IMR-90 (cell line): Measurements from ENCODE around the gene EPHB1. TPM values are rescaled to one million over a fixed set of nuclear protein-coding genes. Genes with fewer than 3 reads are reported as not detected.

Source experiments
- ATAC-seq: fragments of 200-7000 bp; cut with Tn5 transposase; 2 replicates; pipeline ENCODE4 v1.9.1; 2020; ENCODE audit warnings: low read depth, mild to moderate bottlenecking, moderate library complexity
- BruUV-seq: library from RNA; stranded (reverse); fragments of 400-500 nt; replicated peaks from 2 replicates; lab custom pipeline; 2021; lab: Mats Ljungman, UMichigan
- CTCF ChIA-PET: fragments of 300-600 bp; formaldehyde crosslinking; extraction: SDS; loops from one replicate; lab custom pipeline; 2021; ENCODE audit warnings: antibody characterized with exemption; lab: Yijun Ruan, JAX
- POLR2A ChIA-PET: fragments of 300-600 bp; sonication (Branson Sonifier 250); formaldehyde crosslinking; loops from one replicate; lab custom pipeline; 2022; ENCODE audit warnings: antibody characterized with exemption; ENCODE audit not compliant: unreplicated experiment; lab: Charles Lee
- DNase-seq: peaks from one replicate; pipeline ENCODE4 v3.0.0; 2013
- H2AFZ ChIP-seq: replicated peaks from 2 replicates; pipeline ENCODE3; 2013; ENCODE audit warnings: low read length, mild to moderate bottlenecking; ENCODE audit not compliant: poor library complexity
- H2AK5ac ChIP-seq: 2 replicates; pipeline ENCODE4 v1.6.1; 2013; ENCODE audit warnings: low read depth, low read length, inconsistent platforms
- H2AK9ac ChIP-seq: replicated peaks from 2 replicates; pipeline ENCODE3; 2013; ENCODE audit warnings: mild to moderate bottlenecking, low read depth, low read length, moderate library complexity; ENCODE audit not compliant: poor library complexity
- H2BK120ac ChIP-seq: 2 replicates; pipeline ENCODE4 v1.6.1; 2013; ENCODE audit warnings: low read depth, low read length, inconsistent platforms
- H2BK15ac ChIP-seq: 3 replicates; pipeline ENCODE4 v1.6.1; 2013; ENCODE audit warnings: low read depth, low read length, inconsistent platforms
- H2BK20ac ChIP-seq: 2 replicates; pipeline ENCODE4 v1.6.1; 2013; ENCODE audit warnings: low read depth, mild to moderate bottlenecking, inconsistent platforms, low read length, moderate library complexity
- H2BK5ac ChIP-seq: 2 replicates; pipeline ENCODE4 v1.6.1; 2013; ENCODE audit warnings: mild to moderate bottlenecking, low read depth, low read length, inconsistent platforms; ENCODE audit not compliant: poor library complexity, severe bottlenecking
- H3K14ac ChIP-seq: replicated peaks from 2 replicates; pipeline ENCODE4 v1.6.1; 2013; ENCODE audit warnings: low read depth, low read length, inconsistent platforms
- H3K18ac ChIP-seq: 2 replicates; pipeline ENCODE4 v1.6.1; 2013; ENCODE audit warnings: low read depth, low read length, control low read depth
- H3K23ac ChIP-seq: 2 replicates; pipeline ENCODE4 v1.6.1; 2013; ENCODE audit warnings: low read depth, low read length, inconsistent platforms
- H3K27ac ChIP-seq: 2 replicates; pipeline ENCODE4 v1.5.1; 2013; ENCODE audit warnings: mild to moderate bottlenecking, control low read depth, low read length; ENCODE audit not compliant: insufficient read depth
- H3K27me3 ChIP-seq: 2 replicates; pipeline ENCODE4 v1.6.1; 2013; ENCODE audit warnings: low read length; ENCODE audit not compliant: control insufficient read depth, insufficient read depth
- H3K36me3 ChIP-seq: 2 replicates; pipeline ENCODE4 v1.6.1; 2013; ENCODE audit warnings: low read length, mixed read lengths; ENCODE audit not compliant: control insufficient read depth, insufficient read depth
- H3K4ac ChIP-seq: 2 replicates; pipeline ENCODE4 v1.6.1; 2013; ENCODE audit warnings: low read depth, low read length, inconsistent platforms
- H3K4me1 ChIP-seq: 2 replicates; pipeline ENCODE4 v1.6.1; 2013; ENCODE audit warnings: low read length, mixed read lengths; ENCODE audit not compliant: control insufficient read depth, insufficient read depth
- H3K4me2 ChIP-seq: 2 replicates; pipeline ENCODE4 v1.6.1; 2013; ENCODE audit warnings: low read depth, mild to moderate bottlenecking, control low read depth, low read length, moderate library complexity
- H3K4me3 ChIP-seq: 2 replicates; pipeline ENCODE4 v1.5.1; 2013; ENCODE audit warnings: low read depth, mild to moderate bottlenecking, control low read depth, low read length, moderate library complexity; ENCODE audit not compliant: insufficient read depth
- H3K56ac ChIP-seq: 2 replicates; pipeline ENCODE4 v1.6.1; 2013; ENCODE audit warnings: low read length, inconsistent platforms; ENCODE audit not compliant: insufficient read depth; ENCODE audit errors: extremely low read depth
- H3K79me1 ChIP-seq, 2 experiments: 2 replicates each; pipeline ENCODE4 v1.6.1; 2013; ENCODE audit warnings: low read length in 2 of 2, inconsistent platforms in 1 of 2, low read depth in 1 of 2
- H3K9ac ChIP-seq: 2 replicates; pipeline ENCODE4 v1.6.1; 2013; ENCODE audit warnings: low read depth, low read length, control low read depth
- H3K9me1 ChIP-seq: 2 replicates; pipeline ENCODE4 v1.6.1; 2013; ENCODE audit warnings: low read length, inconsistent platforms; ENCODE audit not compliant: insufficient read depth
- H3K9me3 ChIP-seq: 2 replicates; pipeline ENCODE4 v1.6.1; 2013; ENCODE audit warnings: low read length; ENCODE audit not compliant: control insufficient read depth, insufficient read depth
- H4K20me1 ChIP-seq: 2 replicates; pipeline ENCODE4 v1.6.1; 2013; ENCODE audit warnings: low read length, inconsistent platforms; ENCODE audit not compliant: insufficient read depth
- H4K5ac ChIP-seq: 2 replicates; pipeline ENCODE4 v1.6.1; 2013; ENCODE audit warnings: mild to moderate bottlenecking, low read depth, low read length, control low read depth
- H4K8ac ChIP-seq, 2 experiments: 2 replicates each; pipeline ENCODE4 v1.6.1; 2013; ENCODE audit warnings: low read depth in 2 of 2, low read length in 2 of 2, control low read depth in 1 of 2, inconsistent platforms in 1 of 2
- H4K91ac ChIP-seq: 2 replicates; pipeline ENCODE4 v1.6.1; 2013; ENCODE audit warnings: low read depth, low read length, inconsistent platforms; ENCODE audit not compliant: insufficient read depth
- BHLHE40 ChIP-seq: fragments of 150-350 bp; IDR thresholded peaks from 2 replicates; pipeline ENCODE4 v1.6.1; 2016; ENCODE audit warnings: mild to moderate bottlenecking, low read depth, low read length
- CEBPB ChIP-seq: IDR thresholded peaks from 2 replicates; pipeline ENCODE4 v1.6.1; 2012; ENCODE audit warnings: low read depth, low read length, improper control_type of control experiment
- CHD1 ChIP-seq: IDR thresholded peaks from 2 replicates; pipeline ENCODE4 v1.6.1; 2012; ENCODE audit warnings: low read depth, low read length, improper control_type of control experiment
- CTCF ChIP-seq: conservative IDR thresholded peaks from 2 replicates; pipeline ENCODE4 v1.5.1; 2012; ENCODE audit warnings: mild to moderate bottlenecking, low read depth, low read length, improper control_type of control experiment
- ELK1 ChIP-seq: fragments of 150-350 bp; IDR thresholded peaks from 2 replicates; pipeline ENCODE4 v1.6.1; 2016; ENCODE audit warnings: low read depth, mild to moderate bottlenecking, low read length, moderate library complexity, borderline replicate concordance
- FOS ChIP-seq: fragments of 150-350 bp; IDR thresholded peaks from 2 replicates; pipeline ENCODE4 v1.6.1; 2016; ENCODE audit warnings: low read depth, low read length
- MAFK ChIP-seq: IDR thresholded peaks from 2 replicates; pipeline ENCODE4 v1.6.1; 2012; ENCODE audit warnings: low read depth, low read length, improper control_type of control experiment
- MAZ ChIP-seq: IDR thresholded peaks from 2 replicates; pipeline ENCODE4 v1.6.1; 2012; ENCODE audit warnings: low read depth, mild to moderate bottlenecking, low read length, improper control_type of control experiment, moderate library complexity, borderline replicate concordance
- MXI1 ChIP-seq: IDR thresholded peaks from 2 replicates; pipeline ENCODE4 v1.6.1; 2012; ENCODE audit warnings: low read depth, mild to moderate bottlenecking, low read length, moderate library complexity, borderline replicate concordance
- NFE2L2 ChIP-seq: fragments of 150-350 bp; IDR thresholded peaks from 2 replicates; pipeline ENCODE4 v1.6.1; 2016; ENCODE audit warnings: low read depth, mild to moderate bottlenecking, low read length
- POLR2A ChIP-seq: IDR thresholded peaks from 2 replicates; pipeline ENCODE4 v1.6.1; 2012; ENCODE audit warnings: mild to moderate bottlenecking, low read depth, low read length
- RAD21 ChIP-seq: IDR thresholded peaks from 2 replicates; pipeline ENCODE4 v1.6.1; 2012; ENCODE audit warnings: low read length, improper control_type of control experiment
- RCOR1 ChIP-seq: IDR thresholded peaks from 2 replicates; pipeline ENCODE4 v1.6.1; 2012; ENCODE audit warnings: mild to moderate bottlenecking, low read length, improper control_type of control experiment; ENCODE audit not compliant: insufficient replicate concordance
- RFX5 ChIP-seq: IDR thresholded peaks from 2 replicates; pipeline ENCODE4 v1.8.0; 2012; ENCODE audit warnings: low read depth, mild to moderate bottlenecking, low read length, moderate library complexity
- SMC3 ChIP-seq: fragments of 150-350 bp; IDR thresholded peaks from 2 replicates; pipeline ENCODE4 v1.6.1; 2016; ENCODE audit warnings: low read depth, mild to moderate bottlenecking, antibody characterized with exemption, low read length, moderate library complexity
- USF2 ChIP-seq: fragments of 150-350 bp; IDR thresholded peaks from 2 replicates; pipeline ENCODE4 v1.6.1; 2017; ENCODE audit warnings: mild to moderate bottlenecking, antibody characterized with exemption, low read length, low read depth
- WGBS, 2 experiments: methylation state at CpG; one replicate each; pipeline versions ENCODE4 v1.1.5 to v1.1.7; 2013; ENCODE audit warnings: missing lambda C conversion rate in 2 of 2; ENCODE audit not compliant: insufficient read length in 1 of 2; ENCODE audit errors: extremely low coverage in 2 of 2; 5-methylcytosine and 5-hydroxymethylcytosine counted together
- dilution Hi-C: fragments of 300-500 bp; cut with HindIII; formaldehyde crosslinking; loops from one replicate; pipeline ENCODE4 v1.14.3; 2018; ENCODE audit warnings: low sequenced_read_pairs; ENCODE audit not compliant: unreplicated experiment
- in situ Hi-C: fragments of 300-500 bp; cut with MboI; formaldehyde crosslinking; loops from 3 replicates; pipeline ENCODE4 v1.14.3; 2019; ENCODE audit warnings: low sequenced_read_pairs, inconsistent platforms, mixed read lengths
- intact Hi-C: fragments of 100-400 bp; cut with micrococcal nuclease; formaldehyde crosslinking; loops from 2 replicates; pipeline ENCODE4 v1.10.0; 2022
- polyA plus RNA-seq, 3 experiments: library from polyadenylated mRNA; depleted of rRNA; stranded (reverse); fragments of >200 nt; gene quantifications; 2 replicates each; pipeline ENCODE4 v1.2.3, GENCODE V29; 2012; ENCODE audit warnings: low replicate concordance in 1 of 3
- total RNA-seq: library from RNA; depleted of rRNA; stranded (reverse); fragments of >200 nt; gene quantifications from 2 replicates; pipeline ENCODE4 v1.2.3, GENCODE V29; 2012

The EPHB1 gene
- total and polyA plus RNA-seq, 2 of the 4 experiments (the other 2 are of a cell fraction): 0.17 to 0.36 TPM

GRCh38 chr3:134863915-134864314, 68.9 kb downstream of the EPHB1 start:
- H3K18ac ChIP-seq: no peak overlapping the region
- intact Hi-C loops: no loop called here
- H3K79me1 ChIP-seq: no peaks in the 10 kb centered on the region
- BruUV-seq: no TSS peak
- H3K9me1 ChIP-seq: no peaks in the 10 kb centered on the region
- H3K9ac ChIP-seq: no peak overlapping the region
- H2BK5ac ChIP-seq: no peak overlapping the region
- dilution Hi-C loops: no loop called here
- H3K4me2 ChIP-seq: no peak overlapping the region
- H2AK9ac ChIP-seq: no peak overlapping the region
- DNase-seq: no peak
- no peak overlapping the region for H2BK20ac ChIP-seq
- no peak overlapping the region for H4K91ac ChIP-seq
- no peak overlapping the region for H3K23ac ChIP-seq
- no peaks in the 10 kb centered on the region for H3K36me3 ChIP-seq
- no peak overlapping the region for H3K4ac ChIP-seq
- CTCF ChIA-PET: interaction anchor here (0.6 kb wide), 1 partner anchor 38 kb away, joined by 3 read pairs; no protein-coding TSS in a partner anchor
- H3K56ac ChIP-seq: no peak overlapping the region
- H3K27ac ChIP-seq: no peak overlapping the region
- no peaks in the 10 kb centered on the region for H4K20me1 ChIP-seq
- H3K4me3 ChIP-seq: no peak overlapping the region
- H3K27me3 ChIP-seq: no peaks in the 10 kb centered on the region
- in situ Hi-C loops: no loop called here
- POLR2A ChIA-PET: no interaction called here
- no peaks in the 10 kb centered on the region for H3K4me1 ChIP-seq
- ATAC-seq: no peak
- H2BK15ac ChIP-seq: no peak overlapping the region
- H3K9me3 ChIP-seq: no peaks in the 10 kb centered on the region
- WGBS, 2 experiments: no CpG with 5 or more reads among the region's 6 CpGs
- no peak overlapping the region for H4K5ac ChIP-seq
- H3K14ac ChIP-seq: no peak overlapping the region
- no peak overlapping the region for H4K8ac ChIP-seq
- no peak overlapping the region for H2BK120ac ChIP-seq
- no peak for TF ChIP-seq SMC3
- TF ChIP-seq NFE2L2: no peak
- TF ChIP-seq POLR2A: no peak
- TF ChIP-seq CEBPB: no peak
- no peak for TF ChIP-seq MXI1
- TF ChIP-seq CHD1: no peak
- no peak for TF ChIP-seq FOS
- no peak for TF ChIP-seq BHLHE40
- no peak for TF ChIP-seq RCOR1
- TF ChIP-seq USF2: no peak
- no peak for TF ChIP-seq CTCF
- no peak for TF ChIP-seq RFX5
- no peak for TF ChIP-seq RAD21
- TF ChIP-seq MAFK: no peak
- TF ChIP-seq ELK1: no peak
- TF ChIP-seq MAZ: no peak
- no peak overlapping the region for H2AFZ ChIP-seq
- H2AK5ac ChIP-seq: no peak overlapping the region
